Activated naive CD8-positive, alpha-beta T cell treated with anti-CD3 and anti-CD28 coated beads, Interleukin-2, amount 50 U/mL, for 24 hours (primary cell): Measurements from ENCODE around the gene ODAD3.
"Not testable (repeated sequence)": the region's sequence is repeated elsewhere in the genome, so short reads cannot be mapped to it uniquely, and the experiment has no call there.

Experiments used
- ATAC-seq: fragments of 150-1000 bp; cut with Tn5 transposase; one replicate; pipeline ENCODE4 v1.10.0; 2021
- DNase-seq: peaks from one replicate; pipeline ENCODE4 v3.0.0; 2021
- H3K27ac Mint-ChIP-seq: one replicate; pipeline ENCODE4 v1.8.0; 2021; ENCODE audit warnings: mild to moderate bottlenecking, mixed read lengths
- H3K27me3 Mint-ChIP-seq: one replicate; pipeline ENCODE4 v1.8.0; 2021; ENCODE audit warnings: mixed read lengths
- H3K36me3 Mint-ChIP-seq: one replicate; pipeline ENCODE4 v1.8.0; 2021; ENCODE audit warnings: low read depth, mixed read lengths
- H3K4me1 Mint-ChIP-seq: one replicate; pipeline ENCODE4 v1.8.0; 2021; ENCODE audit warnings: mixed read lengths
- H3K4me3 Mint-ChIP-seq: one replicate; pipeline ENCODE4 v1.8.0; 2021; ENCODE audit warnings: mild to moderate bottlenecking, moderate library complexity, mixed read lengths
- H3K9me3 Mint-ChIP-seq: one replicate; pipeline ENCODE4 v1.8.0; 2021; ENCODE audit warnings: mixed read lengths

The ODAD3 gene

DNA sequence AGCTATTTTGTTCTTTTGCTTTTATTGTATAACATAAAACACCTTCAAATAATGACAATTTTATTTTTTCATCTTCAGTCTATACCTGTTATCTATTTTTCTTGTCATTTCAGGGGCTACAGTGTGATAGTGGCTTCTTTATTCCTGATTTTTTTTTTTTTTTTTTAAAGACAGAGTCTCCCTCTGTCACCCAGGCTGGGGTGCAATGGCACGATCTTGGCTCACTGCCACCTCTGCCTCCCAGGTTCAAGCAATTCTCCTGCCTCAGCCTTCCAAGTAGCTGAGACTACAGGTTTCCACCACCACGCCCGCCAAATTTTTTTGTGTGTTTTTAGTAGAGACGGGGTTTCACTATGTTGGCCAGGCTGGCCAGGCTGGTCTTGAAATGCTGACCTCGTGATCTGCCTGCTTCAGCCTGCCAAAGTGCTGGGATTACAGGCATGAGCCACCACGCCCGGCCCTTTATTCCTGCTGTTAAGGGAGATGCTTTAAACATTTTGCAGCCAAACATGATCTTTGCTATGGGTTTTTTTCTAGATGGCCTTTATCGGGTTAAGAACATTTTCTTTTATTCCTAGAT, 33.4 kb upstream of the ODAD3 start:
- DNase-seq, H3K4me3 Mint-ChIP-seq, H3K27ac Mint-ChIP-seq, ATAC-seq, H3K27me3 Mint-ChIP-seq, H3K9me3 Mint-ChIP-seq, H3K36me3 Mint-ChIP-seq, H3K4me1 Mint-ChIP-seq: not testable (repeated sequence)

DNA sequence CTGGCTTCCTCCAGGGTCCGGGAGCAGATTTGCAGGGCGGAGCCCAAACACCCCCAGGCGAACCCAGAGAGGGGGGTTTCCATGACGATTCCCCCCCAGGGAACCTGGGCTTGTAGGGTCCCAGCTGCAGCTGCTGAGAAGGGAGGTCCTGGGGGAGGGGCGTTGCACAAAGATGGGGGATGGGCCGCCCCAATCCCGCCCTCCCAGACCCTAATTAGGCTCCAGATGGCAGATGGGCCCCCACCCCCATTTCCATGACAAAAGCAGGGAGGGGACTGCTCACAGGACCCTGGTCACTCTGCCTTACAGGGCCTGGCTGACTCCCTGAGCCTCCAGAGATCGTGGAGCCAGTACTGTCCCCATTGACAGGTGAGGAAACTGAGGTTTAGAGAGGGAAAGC, 30.7 kb upstream of the ODAD3 start:
- Mint-ChIP-seq H3K4me1 (no peaks in the 10 kb centered on the region), H3K9me3 (no peaks in the 10 kb centered on the region), H3K36me3 (no peaks in the 10 kb centered on the region), H3K27ac (no peak overlapping the region), H3K27me3 (peaks cover 2% of the 10 kb centered on the region), H3K4me3 (no peak overlapping the region)
- no peak for ATAC-seq
- no peak for DNase-seq

DNA sequence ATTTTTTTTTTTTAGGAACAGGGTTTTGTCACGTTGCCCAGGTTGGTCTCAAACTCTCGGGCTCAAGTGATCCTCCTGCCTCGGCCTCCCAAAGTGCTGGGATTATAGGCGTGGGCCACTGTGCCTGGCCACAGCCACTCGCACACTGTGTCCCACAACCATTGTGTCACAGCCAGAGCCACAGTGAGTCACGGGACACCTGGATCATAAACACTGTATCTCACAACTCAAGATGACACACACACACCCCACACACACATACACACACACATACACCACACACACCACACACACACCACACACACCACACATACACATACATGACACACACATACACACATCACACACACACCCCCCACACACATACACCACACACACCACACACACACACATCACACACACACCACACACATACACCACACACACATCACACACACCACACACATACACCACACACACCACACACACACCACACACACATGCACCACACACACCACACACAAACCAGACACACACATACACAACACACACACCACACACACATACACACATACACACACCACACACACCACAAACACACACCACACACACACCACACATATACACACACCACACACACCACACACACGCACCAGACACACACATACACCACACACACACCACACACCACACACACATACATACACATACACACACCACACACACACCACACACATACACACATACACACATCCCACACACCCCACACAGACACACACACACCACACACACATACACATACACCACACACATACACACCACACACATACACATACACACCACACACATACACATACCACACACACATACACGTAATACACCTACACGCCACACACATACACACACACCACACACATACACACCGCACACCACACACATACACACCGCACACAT, 29.7 kb upstream of the ODAD3 start:
- H3K36me3 Mint-ChIP-seq: no peaks in the 10 kb centered on the region
- DNase-seq (no peak), ATAC-seq (no peak)
- no peaks in the 10 kb centered on the region for H3K4me1 Mint-ChIP-seq
- H3K4me3 Mint-ChIP-seq: no peak overlapping the region
- H3K27ac Mint-ChIP-seq: no peak overlapping the region
- peaks cover 6% of the 10 kb centered on the region for H3K27me3 Mint-ChIP-seq
- H3K9me3 Mint-ChIP-seq: no peaks in the 10 kb centered on the region

DNA sequence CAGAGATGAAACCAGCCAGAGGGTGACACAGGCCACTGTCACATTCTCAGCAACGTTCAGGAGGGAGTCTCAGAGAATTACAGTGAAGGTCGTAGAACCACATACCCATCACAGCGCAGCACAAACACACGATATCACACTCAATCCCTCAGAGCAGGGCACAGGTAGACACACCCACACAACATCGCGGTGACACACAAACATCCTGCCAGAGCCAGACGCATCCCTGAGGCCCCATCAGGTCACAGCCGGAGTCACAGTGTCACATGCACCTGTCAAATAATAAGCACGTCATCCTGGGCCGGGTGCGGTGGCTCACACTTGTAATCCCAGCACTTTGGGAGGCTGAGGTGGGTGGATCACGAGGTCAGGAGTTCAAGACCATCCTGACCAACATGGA, 28.5 kb upstream of the ODAD3 start:
- Mint-ChIP-seq H3K27ac (no peak overlapping the region), H3K36me3 (no peaks in the 10 kb centered on the region), H3K4me1 (no peaks in the 10 kb centered on the region), H3K4me3 (no peak overlapping the region), H3K27me3 (peaks cover 10% of the 10 kb centered on the region), H3K9me3 (no peaks in the 10 kb centered on the region)
- ATAC-seq (no peak), DNase-seq (no peak)

DNA sequence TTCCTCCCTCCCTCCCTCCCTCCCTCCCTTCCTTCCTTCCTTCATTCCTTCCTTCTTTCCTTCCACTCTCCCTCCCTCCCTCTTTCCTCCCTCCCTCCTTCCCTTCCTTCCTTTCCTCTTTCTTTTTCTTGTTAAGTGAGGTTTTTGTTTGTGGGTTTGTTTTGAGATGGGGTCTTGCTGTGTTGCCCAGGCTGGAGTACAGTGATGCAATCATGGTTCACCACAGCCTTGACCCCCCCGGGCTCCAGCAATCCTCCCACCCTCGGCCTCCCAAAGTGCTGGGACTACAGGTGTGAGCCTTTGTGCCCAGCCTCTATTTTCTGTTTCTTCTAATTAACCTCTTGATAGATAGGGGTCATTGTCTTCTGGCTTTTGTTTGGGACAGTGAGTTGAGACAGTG, 26.5 kb upstream of the ODAD3 start:
- Mint-ChIP-seq H3K9me3 (no peaks in the 10 kb centered on the region), H3K27me3 (peaks cover 12% of the 10 kb centered on the region), H3K27ac (no peak overlapping the region), H3K36me3 (no peaks in the 10 kb centered on the region), H3K4me1 (no peaks in the 10 kb centered on the region), H3K4me3 (no peak overlapping the region)
- ATAC-seq (no peak), DNase-seq (no peak)

DNA sequence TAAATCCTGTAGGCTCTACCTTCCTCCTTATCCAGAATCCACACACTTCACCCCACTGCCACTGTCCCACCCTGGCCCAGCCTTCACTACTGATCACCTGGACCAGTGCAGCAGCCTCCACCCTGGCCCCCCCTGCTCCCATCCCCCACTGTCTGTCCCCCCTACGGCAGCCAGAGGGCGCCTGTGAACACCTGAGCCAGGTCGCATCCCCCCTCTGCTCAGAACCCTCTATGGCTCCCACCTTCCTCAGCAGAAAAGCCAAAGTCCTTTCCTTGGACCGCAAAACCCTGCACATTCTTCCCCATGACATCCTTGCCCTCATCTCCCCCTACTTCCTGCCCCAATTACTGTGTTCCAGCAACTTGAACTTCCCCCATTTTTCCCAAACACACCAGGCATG, 25.3 kb upstream of the ODAD3 start:
- ATAC-seq (no peak), DNase-seq (peak; percentile 28)
- H3K36me3 Mint-ChIP-seq: no peaks in the 10 kb centered on the region
- H3K27me3 Mint-ChIP-seq: peaks cover 12% of the 10 kb centered on the region
- no peaks in the 10 kb centered on the region for H3K9me3 Mint-ChIP-seq
- no peak overlapping the region for H3K27ac Mint-ChIP-seq
- H3K4me3 Mint-ChIP-seq: no peak overlapping the region
- H3K4me1 Mint-ChIP-seq: no peaks in the 10 kb centered on the region

DNA sequence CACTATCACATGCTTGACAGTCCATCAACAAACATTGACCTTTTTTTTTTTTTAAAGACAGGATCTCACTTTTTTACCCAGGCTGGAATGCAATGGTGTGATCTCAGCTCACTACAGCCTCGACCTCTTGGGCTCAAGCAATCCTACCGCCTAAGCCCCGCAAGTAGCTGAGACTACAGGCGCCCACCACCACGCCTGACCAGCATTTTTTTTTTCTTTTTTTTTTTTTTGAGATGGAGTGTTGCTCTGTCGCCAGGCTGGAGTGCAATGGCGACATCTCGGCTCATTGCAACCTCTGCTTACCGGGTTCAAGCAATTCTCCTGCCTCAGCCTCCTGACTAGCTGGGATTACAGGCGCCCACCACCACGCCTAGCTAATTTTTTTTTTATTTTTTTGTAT, 24.0 kb upstream of the ODAD3 start:
- DNase-seq, H3K4me3 Mint-ChIP-seq, H3K9me3 Mint-ChIP-seq, H3K27ac Mint-ChIP-seq, H3K36me3 Mint-ChIP-seq, H3K4me1 Mint-ChIP-seq, ATAC-seq: not testable (repeated sequence)
- peaks cover 12% of the 10 kb centered on the region for H3K27me3 Mint-ChIP-seq

DNA sequence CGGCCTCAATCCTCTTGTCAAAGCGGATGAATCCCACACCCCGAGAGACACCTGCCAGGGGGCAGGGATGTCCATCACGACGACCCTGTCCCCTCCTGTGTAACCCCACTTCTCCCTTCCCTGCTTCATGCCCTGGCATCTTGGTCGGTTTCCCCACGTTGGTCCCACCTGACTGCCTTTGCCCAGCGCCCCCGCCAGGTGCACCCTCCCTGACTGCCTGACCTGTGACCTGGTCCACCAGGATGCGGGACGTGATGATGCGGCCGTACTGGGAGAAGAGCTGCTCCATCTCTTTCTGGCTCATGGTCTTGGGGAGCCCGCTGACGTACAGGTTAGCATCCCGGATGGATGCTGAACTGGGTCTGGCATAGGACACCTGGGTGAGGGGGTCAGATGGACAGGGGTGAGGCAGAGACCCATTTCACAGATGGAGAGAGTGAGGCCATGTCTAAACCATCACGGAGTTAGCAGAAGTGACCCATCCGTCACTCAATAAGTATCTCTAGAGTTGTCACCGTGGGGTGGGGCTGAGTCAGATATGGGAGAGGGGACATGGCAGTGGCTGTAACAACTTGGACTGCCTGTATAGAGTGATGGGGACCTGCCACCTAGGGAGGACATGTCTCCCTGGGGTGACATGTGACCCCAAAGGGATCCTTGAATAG, 23.4 kb upstream of the ODAD3 start:
- ATAC-seq: no peak
- Mint-ChIP-seq H3K36me3 (no peaks in the 10 kb centered on the region), H3K9me3 (no peaks in the 10 kb centered on the region), H3K27me3 (peaks cover 13% of the 10 kb centered on the region), H3K4me3 (no peak overlapping the region), H3K4me1 (no peaks in the 10 kb centered on the region), H3K27ac (no peak overlapping the region)
- no peak for DNase-seq

DNA sequence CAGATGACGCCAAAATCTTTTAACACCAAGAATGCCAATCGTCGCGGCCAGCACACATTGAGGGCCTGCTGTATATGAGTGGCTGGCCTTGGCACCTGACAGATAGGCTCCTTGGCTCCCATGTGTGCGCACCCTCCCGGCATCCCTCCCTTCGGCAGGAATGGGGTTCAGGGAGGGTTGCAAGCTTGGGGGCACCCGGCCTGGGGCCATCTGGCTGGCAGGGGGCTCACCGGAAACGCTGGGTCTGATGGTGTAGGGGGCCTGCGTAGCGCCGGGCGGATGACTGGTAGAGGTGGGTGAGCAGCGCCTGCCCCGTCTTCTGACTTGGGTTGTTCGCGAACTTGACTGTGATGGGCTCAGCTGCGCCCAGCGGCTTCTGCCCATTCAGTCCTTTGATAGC, 22.9 kb upstream of the ODAD3 start:
- no peak for DNase-seq
- Mint-ChIP-seq H3K4me3 (no peak overlapping the region), H3K27me3 (peaks cover 15% of the 10 kb centered on the region), H3K4me1 (no peaks in the 10 kb centered on the region), H3K27ac (no peak overlapping the region), H3K36me3 (no peaks in the 10 kb centered on the region), H3K9me3 (no peaks in the 10 kb centered on the region)
- no peak for ATAC-seq

DNA sequence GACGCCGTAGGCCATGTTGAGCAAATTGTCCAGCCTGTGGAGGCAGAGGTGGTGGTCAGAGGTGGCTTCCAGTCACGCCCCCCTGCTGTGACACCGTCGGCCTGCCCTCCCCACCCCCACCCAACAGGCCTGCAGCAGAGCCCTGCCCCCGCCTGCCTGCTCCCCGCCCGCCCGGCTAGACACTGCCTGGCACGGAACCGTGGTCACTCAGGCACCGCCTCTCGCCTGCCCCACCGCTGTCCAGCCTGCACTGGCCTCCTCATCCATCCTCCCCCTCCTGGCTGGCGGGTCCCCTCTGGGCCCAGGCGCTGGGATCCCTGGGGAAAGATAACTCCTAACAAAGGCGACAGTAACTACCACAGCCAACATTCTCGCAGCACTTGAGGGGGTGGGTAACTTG, 22.2 kb upstream of the ODAD3 start:
- ATAC-seq: no peak
- H3K27me3 Mint-ChIP-seq: peaks cover 15% of the 10 kb centered on the region
- no peaks in the 10 kb centered on the region for H3K4me1 Mint-ChIP-seq
- H3K4me3 Mint-ChIP-seq: no peak overlapping the region
- DNase-seq: no peak
- no peak overlapping the region for H3K27ac Mint-ChIP-seq
- H3K36me3 Mint-ChIP-seq: no peaks in the 10 kb centered on the region
- no peaks in the 10 kb centered on the region for H3K9me3 Mint-ChIP-seq

DNA sequence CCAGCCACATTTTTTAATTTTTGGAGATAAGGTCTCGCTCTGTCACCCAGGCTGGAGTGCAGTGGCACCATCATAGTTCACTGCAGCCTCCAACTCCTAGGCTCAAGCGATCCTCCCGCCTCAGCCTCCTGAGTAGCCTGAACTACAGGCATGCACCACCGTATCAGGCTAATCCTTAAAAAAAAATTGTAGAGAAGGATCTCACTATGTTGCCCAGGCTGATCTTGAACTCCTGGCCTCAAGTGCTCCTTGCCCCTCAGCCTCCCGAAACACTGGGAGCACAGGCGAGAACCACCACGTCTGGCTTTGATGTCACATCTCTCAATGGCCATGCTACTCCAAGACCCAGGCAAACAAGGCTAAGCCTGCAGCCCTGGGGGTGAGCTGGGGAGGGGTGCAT, 21.7 kb upstream of the ODAD3 start:
- DNase-seq: no peak
- no peaks in the 10 kb centered on the region for H3K4me1 Mint-ChIP-seq
- no peaks in the 10 kb centered on the region for H3K9me3 Mint-ChIP-seq
- peaks cover 15% of the 10 kb centered on the region for H3K27me3 Mint-ChIP-seq
- no peak overlapping the region for H3K27ac Mint-ChIP-seq
- no peak for ATAC-seq
- H3K4me3 Mint-ChIP-seq: no peak overlapping the region
- no peaks in the 10 kb centered on the region for H3K36me3 Mint-ChIP-seq

DNA sequence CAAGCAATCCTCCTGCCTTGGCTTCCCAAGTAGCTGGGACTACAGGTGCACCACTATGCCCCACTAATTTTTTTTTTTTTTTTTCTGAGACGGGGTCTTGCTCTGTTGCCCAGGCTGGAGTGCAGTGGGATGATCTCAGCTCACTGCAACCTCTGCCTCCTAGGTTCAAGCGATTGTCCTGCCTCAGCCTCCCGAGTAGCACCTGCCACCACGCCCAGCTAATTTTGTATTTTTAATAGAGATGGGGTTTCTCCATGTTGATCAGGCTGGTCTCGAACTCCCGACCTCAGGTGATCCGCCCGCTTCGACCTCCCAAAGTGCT, 20.3 kb upstream of the ODAD3 start:
- not testable (repeated sequence) for H3K4me3 Mint-ChIP-seq, DNase-seq, H3K4me1 Mint-ChIP-seq, H3K27ac Mint-ChIP-seq, ATAC-seq, H3K36me3 Mint-ChIP-seq, H3K9me3 Mint-ChIP-seq
- H3K27me3 Mint-ChIP-seq: peaks cover 13% of the 10 kb centered on the region

DNA sequence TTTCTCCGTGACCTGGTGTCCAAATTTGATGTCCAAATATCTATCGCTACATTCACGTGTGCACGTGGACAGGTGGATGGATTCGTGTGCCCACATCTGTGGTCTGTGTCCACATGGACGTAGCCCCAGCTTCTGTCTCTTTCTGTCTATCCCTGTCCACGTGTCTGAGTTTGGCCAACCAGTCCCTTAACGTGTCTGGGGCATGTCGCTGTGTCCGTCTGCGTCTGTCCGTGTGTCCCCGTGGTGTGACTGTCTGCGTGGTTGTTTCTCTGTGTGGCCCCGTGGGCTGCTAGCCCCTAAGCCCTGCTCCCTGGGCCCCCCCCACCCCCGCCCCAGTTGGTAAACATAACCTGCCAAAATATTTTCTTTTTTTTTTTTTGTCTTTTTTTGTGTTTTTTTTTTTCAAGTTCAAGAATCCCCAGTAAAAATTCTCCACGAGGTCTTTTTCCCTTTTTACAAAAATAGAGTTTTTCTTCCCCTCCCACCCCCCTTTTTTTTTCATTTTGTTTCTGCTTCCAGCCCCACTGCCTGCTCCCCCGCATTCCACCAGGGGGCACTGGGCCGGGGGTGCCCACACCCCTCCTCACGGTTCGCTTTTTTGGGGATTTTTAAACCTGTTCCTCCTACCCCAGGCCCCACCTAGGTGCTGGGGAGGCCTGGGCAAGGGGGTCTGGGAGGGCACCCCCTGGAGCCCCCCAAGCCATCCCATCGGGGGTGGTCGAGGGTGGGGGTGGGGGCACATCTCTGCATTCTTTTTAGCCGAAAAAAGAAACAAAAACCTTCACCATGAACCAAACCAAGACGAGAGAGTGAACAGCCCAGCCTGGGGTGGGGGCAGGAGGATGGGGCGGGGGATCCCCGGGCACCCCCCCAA, 18.8 kb upstream of the ODAD3 start:
- Mint-ChIP-seq H3K27me3 (peaks cover 9% of the 10 kb centered on the region), H3K9me3 (no peaks in the 10 kb centered on the region), H3K4me1 (no peaks in the 10 kb centered on the region), H3K36me3 (no peaks in the 10 kb centered on the region), H3K27ac (no peak overlapping the region), H3K4me3 (no peak overlapping the region)
- ATAC-seq (no peak), DNase-seq (peak; percentile 37)

DNA sequence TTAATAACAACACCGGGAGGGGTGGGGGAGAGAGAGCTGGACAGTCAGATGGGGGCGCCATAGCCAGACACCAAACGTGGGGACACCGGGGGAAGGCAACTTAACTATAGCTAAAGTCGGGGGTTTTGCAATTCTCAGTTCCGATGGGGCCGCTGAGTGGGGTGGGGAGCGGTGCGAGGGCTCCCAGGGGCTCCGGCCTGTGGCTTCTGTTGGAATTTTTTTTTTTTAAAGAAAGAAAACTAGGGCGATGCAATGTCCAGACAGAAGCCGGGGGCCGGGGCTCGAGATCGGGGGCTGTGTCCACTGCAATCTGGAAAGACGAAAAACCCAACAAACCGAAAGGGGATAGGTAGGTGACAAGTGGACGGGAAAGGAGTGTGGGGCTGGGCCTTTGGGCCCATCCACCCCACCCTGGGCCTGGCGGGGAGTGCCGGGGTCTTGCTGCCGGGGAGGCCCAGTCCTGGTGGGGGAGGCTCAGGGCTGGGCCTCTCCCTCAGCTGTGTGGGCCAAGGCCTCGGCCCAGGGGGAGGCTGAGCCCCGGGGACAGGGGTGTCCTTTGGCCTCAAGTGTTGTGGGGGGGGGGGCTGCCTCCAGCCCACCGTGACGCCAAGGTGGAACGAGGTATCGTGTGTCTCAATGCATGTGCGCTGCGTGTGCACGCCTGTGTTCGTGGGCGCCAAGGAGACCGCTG, 17.8 kb upstream of the ODAD3 start:
- no peak overlapping the region for H3K4me3 Mint-ChIP-seq
- no peak for ATAC-seq
- H3K36me3 Mint-ChIP-seq: no peaks in the 10 kb centered on the region
- no peaks in the 10 kb centered on the region for H3K9me3 Mint-ChIP-seq
- H3K4me1 Mint-ChIP-seq: no peaks in the 10 kb centered on the region
- peaks cover 3% of the 10 kb centered on the region for H3K27me3 Mint-ChIP-seq
- no peak overlapping the region for H3K27ac Mint-ChIP-seq
- DNase-seq: no peak
